DMS53 treated with DMSO at 0.1 percent for 48 hours (cell line): Measurements from ENCODE around the gene MORN2.

Experiments used
- DNase-seq: peaks from one replicate; lab custom pipeline; 2025; ENCODE audit not compliant: unreplicated experiment; lab: John Stamatoyannopoulos, UW

The MORN2 gene

GRCh38 chr2:38889045-38889444, 13.3 kb downstream of the MORN2 start:
- no peak for DNase-seq

GRCh38 chr2:38889575-38889974, 13.8 kb downstream of the MORN2 start, which contains the start of gene ARHGEF33:
TSS of gene ARHGEF33 (plus strand) at chr2:38889875. CDS start at chr2:38919448, 29,573 bp downstream.
- DNase-seq = no peak

GRCh38 chr2:38892819-38893218, 17.0 kb downstream of the MORN2 start:
- DNase-seq = no peak

- DNase-seq = no peak
Observed at GRCh38 chr2:38898256-38898655, 22.5 kb downstream of the MORN2 start.

GRCh38 chr2:38900726-38901125, 24.9 kb downstream of the MORN2 start:
- DNase-seq = no peak

- DNase-seq = no peak
Observed at GRCh38 chr2:38905251-38905650, 29.5 kb downstream of the MORN2 start.

- no peak for DNase-seq
Observed at GRCh38 chr2:38907242-38907641, 31.5 kb downstream of the MORN2 start.

GRCh38 chr2:38907743-38908562, 32.2 kb downstream of the MORN2 start:
- no peak for DNase-seq

GRCh38 chr2:38909872-38910271, 34.1 kb downstream of the MORN2 start:
- no peak for DNase-seq

GRCh38 chr2:38911191-38911590, 35.4 kb downstream of the MORN2 start:
- no peak for DNase-seq

GRCh38 chr2:38912619-38913018, 36.8 kb downstream of the MORN2 start:
- DNase-seq = no peak

GRCh38 chr2:38922389-38922788, 46.6 kb downstream of the MORN2 start:
- no peak for DNase-seq

GRCh38 chr2:38922902-38923301, 47.1 kb downstream of the MORN2 start:
- no peak for DNase-seq

GRCh38 chr2:38925982-38926381, 50.2 kb downstream of the MORN2 start:
- no peak for DNase-seq

- no peak for DNase-seq
Observed at GRCh38 chr2:38930600-38930999, 54.8 kb downstream of the MORN2 start.
